ENCODE measurements around the gene TRIM52. TPM values are rescaled to one million over a fixed set of nuclear protein-coding genes. Genes with fewer than 3 reads are reported as not detected.

The TRIM52 gene
- total and polyA plus RNA-seq, 2 donors (not counting 1 experiment from before 2014, with no cell fraction given), result 7.9 to 8.1 TPM

DNA sequence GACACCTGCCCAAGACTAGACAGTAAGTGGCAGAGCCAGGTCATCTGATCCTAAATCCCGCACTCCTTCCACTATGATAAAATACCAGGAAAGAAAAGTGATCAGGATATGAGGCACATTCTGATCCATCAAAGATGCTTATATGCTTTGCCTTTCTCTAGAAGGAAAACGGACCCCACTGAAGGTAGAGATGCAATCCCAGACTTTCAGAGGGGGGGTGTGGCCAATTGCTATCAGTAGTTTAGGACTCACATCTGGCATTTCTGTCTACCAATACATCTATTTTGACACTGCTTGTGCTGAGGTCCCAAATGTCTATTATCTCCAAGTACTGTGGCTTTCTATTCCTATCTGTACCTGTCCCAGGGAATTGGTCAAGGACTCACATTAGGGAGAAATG lies 1.7 kb downstream of the TRIM52 start:
- H3K27me3 ChIP-seq (ENCODE audit: control insufficient read depth, insufficient read depth, low read length), result no peaks in the 10 kb centered on the region
- H3K4me2 ChIP-seq (ENCODE audit: extremely low read depth, insufficient read depth, low read length), result peak overlapping the region; percentile 53
- peak overlapping the region; percentile 55 to 96 (median 84) for H3K4me3 ChIP-seq (replicated peaks in 1 of 4; ENCODE audit: control extremely low read depth in 1 of 4, insufficient read depth in 1 of 4, low read depth in 3 of 4, low read length in 4 of 4)
- no peaks in the 10 kb centered on the region for H4K20me1 ChIP-seq (ENCODE audit: control insufficient read depth, extremely low read depth, insufficient read depth, low read length)
- no peaks in the 10 kb centered on the region for H3K9me3 ChIP-seq (ENCODE audit: control insufficient read depth, insufficient read depth, low read depth, low read length)
- H3K4me1 ChIP-seq (ENCODE audit: control insufficient read depth, extremely low read depth, insufficient read depth, low read length), result peaks cover 4% of the 10 kb centered on the region
- TF ChIP-seq EZH2 (IDR thresholded peaks at IDR 0.05; ENCODE audit: low read length, missing control alignments), result no peak
- TF ChIP-seq, protein P1, sequence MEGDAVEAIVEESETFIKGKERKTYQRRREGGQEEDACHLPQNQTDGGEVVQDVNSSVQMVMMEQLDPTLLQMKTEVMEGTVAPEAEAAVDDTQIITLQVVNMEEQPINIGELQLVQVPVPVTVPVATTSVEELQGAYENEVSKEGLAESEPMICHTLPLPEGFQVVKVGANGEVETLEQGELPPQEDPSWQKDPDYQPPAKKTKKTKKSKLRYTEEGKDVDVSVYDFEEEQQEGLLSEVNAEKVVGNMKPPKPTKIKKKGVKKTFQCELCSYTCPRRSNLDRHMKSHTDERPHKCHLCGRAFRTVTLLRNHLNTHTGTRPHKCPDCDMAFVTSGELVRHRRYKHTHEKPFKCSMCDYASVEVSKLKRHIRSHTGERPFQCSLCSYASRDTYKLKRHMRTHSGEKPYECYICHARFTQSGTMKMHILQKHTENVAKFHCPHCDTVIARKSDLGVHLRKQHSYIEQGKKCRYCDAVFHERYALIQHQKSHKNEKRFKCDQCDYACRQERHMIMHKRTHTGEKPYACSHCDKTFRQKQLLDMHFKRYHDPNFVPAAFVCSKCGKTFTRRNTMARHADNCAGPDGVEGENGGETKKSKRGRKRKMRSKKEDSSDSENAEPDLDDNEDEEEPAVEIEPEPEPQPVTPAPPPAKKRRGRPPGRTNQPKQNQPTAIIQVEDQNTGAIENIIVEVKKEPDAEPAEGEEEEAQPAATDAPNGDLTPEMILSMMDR (conservative IDR thresholded peaks at IDR 0.05 in 1 of 2, IDR thresholded peaks at IDR 0.05 in 1 of 2; ENCODE audit: low read depth in 1 of 2, low read length in 2 of 2), result no peak
- DNase-seq (ENCODE audit: low read depth in 2 of 2), result no peak
- H3K27ac ChIP-seq (ENCODE audit: insufficient read depth, low read length), result no peak overlapping the region
- H3K79me2 ChIP-seq (ENCODE audit: control insufficient read depth, insufficient read depth, low read length), result peaks cover 71% of the 10 kb centered on the region
- H3K36me3 ChIP-seq (ENCODE audit: control insufficient read depth, insufficient read depth, low read length), result no peaks in the 10 kb centered on the region
- H2AFZ ChIP-seq (ENCODE audit: low read length), result no peak overlapping the region
- H3K9ac ChIP-seq (ENCODE audit: insufficient read depth, low read length), result no peak overlapping the region

DNA sequence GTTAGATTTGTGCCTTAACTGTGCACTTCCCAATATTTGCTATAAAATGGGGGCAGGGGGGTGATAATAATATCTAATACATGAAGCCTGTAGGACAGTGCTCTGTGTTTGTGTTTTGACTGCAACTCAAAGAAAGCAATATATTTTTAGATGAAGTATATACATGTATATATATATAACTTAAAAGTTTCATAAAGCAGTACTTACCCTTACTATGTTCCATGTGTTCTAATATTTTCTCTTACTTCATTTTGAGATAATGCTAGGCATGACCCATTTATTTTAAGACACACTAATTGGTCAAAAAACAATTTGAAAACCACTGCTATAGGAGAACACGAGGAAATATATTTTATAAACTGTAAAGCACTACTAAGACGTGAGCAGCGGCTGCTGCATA lies 2.4 kb downstream of the TRIM52 start:
- no peak for DNase-seq (ENCODE audit: low read depth in 2 of 2)
- H3K4me2 ChIP-seq (ENCODE audit: extremely low read depth, insufficient read depth, low read length), result peak overlapping the region; percentile 53
- H4K20me1 ChIP-seq (ENCODE audit: control insufficient read depth, extremely low read depth, insufficient read depth, low read length), result no peaks in the 10 kb centered on the region
- H3K9ac ChIP-seq (ENCODE audit: insufficient read depth, low read length), result no peak overlapping the region
- no peak for TF ChIP-seq EZH2 (IDR thresholded peaks at IDR 0.05; ENCODE audit: low read length, missing control alignments)
- TF ChIP-seq, protein P1 (conservative IDR thresholded peaks at IDR 0.05 in 1 of 2, IDR thresholded peaks at IDR 0.05 in 1 of 2; ENCODE audit: low read depth in 1 of 2, low read length in 2 of 2), result no peak
- no peaks in the 10 kb centered on the region for H3K36me3 ChIP-seq (ENCODE audit: control insufficient read depth, insufficient read depth, low read length)
- H3K27ac ChIP-seq (ENCODE audit: insufficient read depth, low read length), result no peak overlapping the region
- H3K79me2 ChIP-seq (ENCODE audit: control insufficient read depth, insufficient read depth, low read length), result peaks cover 76% of the 10 kb centered on the region
- H3K9me3 ChIP-seq (ENCODE audit: control insufficient read depth, insufficient read depth, low read depth, low read length), result no peaks in the 10 kb centered on the region
- H3K27me3 ChIP-seq (ENCODE audit: control insufficient read depth, insufficient read depth, low read length), result no peaks in the 10 kb centered on the region
- H3K4me1 ChIP-seq (ENCODE audit: control insufficient read depth, extremely low read depth, insufficient read depth, low read length), result peaks cover 4% of the 10 kb centered on the region
- peak overlapping the region; percentile 55 to 96 (median 84) for H3K4me3 ChIP-seq (replicated peaks in 1 of 4; ENCODE audit: control extremely low read depth in 1 of 4, insufficient read depth in 1 of 4, low read depth in 3 of 4, low read length in 4 of 4)
- H2AFZ ChIP-seq (ENCODE audit: low read length), result no peak overlapping the region

DNA sequence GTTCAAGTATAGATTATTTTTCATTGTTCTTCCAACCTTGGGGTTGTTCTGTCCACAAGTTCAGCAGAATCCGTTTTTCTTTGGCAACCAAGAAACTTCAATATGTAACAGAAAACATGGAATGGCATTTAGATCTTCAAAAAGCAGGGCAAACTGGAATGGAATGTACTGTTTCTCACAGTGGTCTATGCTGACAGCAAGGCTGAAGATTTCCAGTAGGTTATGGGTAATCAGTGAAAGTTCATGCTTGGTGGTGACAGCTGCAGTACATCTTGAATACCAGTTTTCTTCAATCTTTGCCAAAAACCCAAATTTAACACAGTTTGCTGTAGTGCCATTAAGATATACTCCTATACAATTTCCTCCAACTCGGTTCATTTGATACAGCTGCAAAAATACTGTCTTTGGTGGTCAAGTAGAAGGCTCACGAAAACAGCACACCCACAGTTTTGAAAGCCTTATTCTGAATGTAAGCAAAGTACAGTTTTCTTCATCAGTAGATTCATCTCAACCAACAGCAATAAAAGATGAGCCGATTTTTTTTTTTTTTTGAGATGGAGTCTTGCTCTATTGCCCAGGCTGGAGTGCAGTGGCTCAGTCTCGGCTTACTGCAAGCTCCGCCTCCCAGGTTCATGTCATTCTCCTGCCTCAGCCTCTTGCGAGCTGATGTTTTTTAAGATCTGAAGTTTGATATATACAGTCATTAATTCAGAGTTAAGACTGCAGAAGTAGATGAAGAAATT lies 4.9 kb downstream of the TRIM52 start:
- no peak overlapping the region for H3K27ac ChIP-seq (ENCODE audit: insufficient read depth, low read length)
- no peak overlapping the region for H2AFZ ChIP-seq (ENCODE audit: low read length)
- H3K4me3 ChIP-seq (replicated peaks in 1 of 4; ENCODE audit: control extremely low read depth in 1 of 4, insufficient read depth in 1 of 4, low read depth in 3 of 4, low read length in 4 of 4), result peak overlapping the region in 1 of 4 experiments; percentile 15
- H3K79me2 ChIP-seq (ENCODE audit: control insufficient read depth, insufficient read depth, low read length), result peaks cover 95% of the 10 kb centered on the region
- H3K27me3 ChIP-seq (ENCODE audit: control insufficient read depth, insufficient read depth, low read length), result no peaks in the 10 kb centered on the region
- H3K9ac ChIP-seq (ENCODE audit: insufficient read depth, low read length), result no peak overlapping the region
- no peaks in the 10 kb centered on the region for H4K20me1 ChIP-seq (ENCODE audit: control insufficient read depth, extremely low read depth, insufficient read depth, low read length)
- TF ChIP-seq, protein P1 (conservative IDR thresholded peaks at IDR 0.05 in 1 of 2, IDR thresholded peaks at IDR 0.05 in 1 of 2; ENCODE audit: low read depth in 1 of 2, low read length in 2 of 2), result no peak
- TF ChIP-seq EZH2 (IDR thresholded peaks at IDR 0.05; ENCODE audit: low read length, missing control alignments), result no peak
- peaks cover 7% of the 10 kb centered on the region for H3K36me3 ChIP-seq (ENCODE audit: control insufficient read depth, insufficient read depth, low read length)
- H3K9me3 ChIP-seq (ENCODE audit: control insufficient read depth, insufficient read depth, low read depth, low read length), result no peaks in the 10 kb centered on the region
- H3K4me1 ChIP-seq (ENCODE audit: control insufficient read depth, extremely low read depth, insufficient read depth, low read length), result peaks cover 6% of the 10 kb centered on the region
- no peak overlapping the region for H3K4me2 ChIP-seq (ENCODE audit: extremely low read depth, insufficient read depth, low read length)
- peak in 1 of 2 donors; percentile 42 for DNase-seq (ENCODE audit: low read depth in 2 of 2)

Measured in fibroblast of lung (primary cell).